ENCODE results near the gene SLC7A6.
A peak's percentile ranks its signal among the peaks of the same experiment; 100 is the strongest.

The SLC7A6 gene

DNA sequence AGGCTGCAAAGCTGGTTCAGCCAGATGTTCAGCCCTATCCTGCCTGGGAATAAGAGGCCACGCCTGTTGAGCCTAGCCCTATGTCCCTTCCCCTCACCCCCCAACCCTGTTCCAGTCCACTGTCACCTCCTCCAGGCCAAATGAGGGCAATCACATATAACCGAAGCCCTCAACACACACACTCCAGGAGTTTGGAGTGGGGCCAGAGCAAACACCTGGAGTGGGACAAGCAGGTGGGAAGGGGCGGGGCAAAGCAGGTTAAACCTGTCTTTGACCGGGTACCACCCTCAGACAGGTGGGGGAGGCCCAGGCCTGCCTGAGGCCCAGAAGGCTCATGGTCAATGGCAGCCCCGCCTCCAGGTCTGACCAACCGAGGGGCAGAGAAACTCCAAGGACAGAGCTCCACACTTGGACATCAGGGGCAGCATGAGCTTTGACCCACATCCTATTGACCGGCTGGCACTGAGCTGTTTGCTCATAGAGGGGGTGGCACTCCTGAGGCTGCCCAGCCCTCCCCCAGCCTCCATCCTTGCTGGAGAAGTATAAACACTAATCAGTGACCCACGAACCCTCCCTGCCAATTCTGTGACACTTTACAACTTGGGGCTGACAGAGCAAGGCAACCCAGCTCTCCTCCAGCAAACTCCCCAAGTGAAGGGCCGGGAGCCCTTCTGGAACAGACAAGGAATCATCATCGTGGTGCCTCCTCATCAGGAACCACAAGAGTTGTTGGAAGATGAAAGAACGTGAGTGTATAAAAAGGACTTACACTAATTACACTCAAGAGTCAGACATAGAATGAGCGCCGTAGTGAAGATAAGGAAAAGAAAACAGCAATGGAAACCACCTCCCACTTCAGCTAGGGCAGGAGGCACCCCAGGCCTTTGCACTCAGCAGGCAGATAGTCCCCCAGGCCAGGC, 29.9 kb upstream of the SLC7A6 start:
- peak in 1 of 10 donors; percentile 57 for DNase-seq
- intact Hi-C loops (cut with DNase I): no loop called here

DNA sequence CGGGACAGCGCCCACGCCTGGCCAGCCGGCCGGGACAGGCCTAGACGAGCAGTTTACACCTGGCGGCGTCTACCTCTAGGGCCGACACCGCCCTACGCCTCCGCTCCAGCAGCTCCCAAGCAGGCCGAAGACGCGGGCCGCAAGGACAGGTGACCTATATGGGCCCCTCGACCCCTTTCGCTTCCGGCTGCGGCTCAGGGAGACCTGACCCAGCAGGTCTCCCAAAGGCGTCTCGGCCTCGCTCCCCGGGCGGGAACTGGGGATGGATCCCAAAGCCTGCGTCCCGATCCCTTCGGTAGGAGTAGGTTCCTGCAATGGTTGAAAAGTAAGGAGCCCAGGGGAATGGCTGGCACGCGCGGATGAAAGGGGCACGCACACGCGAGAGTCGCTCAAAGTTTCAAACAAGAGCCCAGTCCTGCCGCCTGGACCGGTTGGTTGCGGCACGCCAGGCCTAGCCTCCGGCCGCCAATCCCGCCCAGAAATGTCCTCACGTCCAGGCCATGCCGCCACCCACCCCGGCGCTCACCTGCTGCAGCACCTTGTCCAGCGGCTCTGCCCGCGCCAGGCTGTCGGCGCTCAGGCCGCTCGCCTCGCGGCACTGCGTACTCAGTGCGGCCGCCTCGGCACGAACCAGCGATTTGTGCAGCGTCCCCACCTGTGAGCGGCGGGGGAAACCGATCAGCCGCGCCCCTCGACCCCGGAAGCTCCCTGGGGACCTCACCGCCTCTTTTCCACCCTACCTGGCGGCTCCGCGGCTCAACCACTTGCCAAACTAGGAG, 29.0 kb upstream of the SLC7A6 start:
- DNase-seq: peak in 1 of 10 donors; percentile 84
- intact Hi-C loops (cut with DNase I): no loop called here

DNA sequence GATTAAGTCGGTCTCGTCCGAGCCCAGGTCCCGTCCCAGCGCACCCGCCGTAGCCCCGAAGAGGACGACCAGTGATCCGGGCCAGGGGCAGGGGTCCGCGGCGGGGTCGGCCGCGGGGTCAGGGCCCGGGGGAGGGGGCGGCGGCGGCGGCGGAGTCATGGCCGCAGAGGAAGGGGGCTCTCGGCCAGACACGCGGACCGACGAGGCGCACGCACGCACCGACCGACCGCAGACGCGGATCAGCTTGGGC, 28.5 kb upstream of the SLC7A6 start, which contains the start of gene ESRP2:
Gene ESRP2 (minus strand): TSS at position 241 of the 250 bp plus-strand sequence. CDS start 82 bp downstream, at position 159.
- intact Hi-C loops (cut with DNase I): no loop called here

DNA sequence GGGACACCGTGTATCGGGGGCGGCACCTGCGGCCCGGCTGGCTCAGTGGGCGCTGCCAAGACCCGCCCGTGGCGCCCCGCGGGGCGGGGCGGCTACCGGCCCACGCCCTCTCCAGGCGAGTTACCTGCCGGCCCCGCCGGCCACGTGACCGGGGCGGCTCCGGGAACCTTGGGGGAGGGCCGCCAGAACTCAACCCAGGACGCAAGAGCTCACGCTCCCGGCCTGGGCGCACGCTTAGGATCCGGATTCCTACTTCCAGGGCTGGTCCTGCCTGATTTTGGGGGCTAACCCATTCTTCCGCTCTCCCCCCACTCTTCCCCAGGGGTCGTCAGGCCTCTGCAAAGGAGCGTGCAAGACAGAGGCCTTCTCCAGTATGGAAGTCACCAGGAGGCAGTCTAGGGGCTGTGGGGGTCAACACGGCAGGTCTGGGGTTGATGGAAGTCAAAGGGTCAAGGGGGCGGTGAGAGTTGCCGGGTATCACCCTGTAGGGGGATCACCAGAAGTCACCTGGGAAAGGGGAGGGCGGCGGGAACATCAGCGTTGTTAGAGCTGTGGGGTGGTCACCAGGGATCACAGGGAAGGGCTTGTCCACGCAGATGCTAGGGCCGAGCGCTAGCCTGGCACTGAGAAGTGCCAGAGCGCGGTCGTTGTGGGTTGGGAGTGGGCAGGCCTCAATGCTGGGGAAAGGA, 28.0 kb upstream of the SLC7A6 start:
- intact Hi-C loops (cut with DNase I): no loop called here
- DNase-seq: peak in 1 of 10 donors; percentile 70

More for the DNA sequence above, 28.5 kb upstream of the SLC7A6 start, which contains the start of gene ESRP2:
- peak in 1 of 10 donors; percentile 87 for DNase-seq

DNA sequence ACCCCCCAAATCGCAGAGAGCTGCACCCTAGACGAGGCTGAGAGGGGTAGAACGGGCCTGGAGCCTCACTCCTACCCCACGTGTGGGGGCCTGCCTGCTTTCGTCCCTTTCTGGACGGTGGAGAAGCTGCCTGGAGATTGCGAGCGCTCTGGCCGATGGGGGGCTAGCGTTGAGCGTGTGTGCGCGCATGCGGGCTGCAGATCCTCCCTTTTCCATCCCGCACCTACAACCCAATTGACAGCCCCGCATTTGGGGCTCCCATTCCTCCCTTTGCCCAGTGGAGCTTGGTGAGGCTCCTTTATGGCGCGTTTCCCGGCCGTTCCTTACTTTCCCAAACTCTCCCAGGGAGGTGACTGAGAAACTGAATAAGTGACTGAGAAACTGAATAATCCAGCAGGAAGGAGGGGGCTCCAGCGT, 27.5 kb upstream of the SLC7A6 start:
- DNase-seq: peak in 1 of 10 donors; percentile 87
- intact Hi-C loops (cut with DNase I): no loop called here

DNA sequence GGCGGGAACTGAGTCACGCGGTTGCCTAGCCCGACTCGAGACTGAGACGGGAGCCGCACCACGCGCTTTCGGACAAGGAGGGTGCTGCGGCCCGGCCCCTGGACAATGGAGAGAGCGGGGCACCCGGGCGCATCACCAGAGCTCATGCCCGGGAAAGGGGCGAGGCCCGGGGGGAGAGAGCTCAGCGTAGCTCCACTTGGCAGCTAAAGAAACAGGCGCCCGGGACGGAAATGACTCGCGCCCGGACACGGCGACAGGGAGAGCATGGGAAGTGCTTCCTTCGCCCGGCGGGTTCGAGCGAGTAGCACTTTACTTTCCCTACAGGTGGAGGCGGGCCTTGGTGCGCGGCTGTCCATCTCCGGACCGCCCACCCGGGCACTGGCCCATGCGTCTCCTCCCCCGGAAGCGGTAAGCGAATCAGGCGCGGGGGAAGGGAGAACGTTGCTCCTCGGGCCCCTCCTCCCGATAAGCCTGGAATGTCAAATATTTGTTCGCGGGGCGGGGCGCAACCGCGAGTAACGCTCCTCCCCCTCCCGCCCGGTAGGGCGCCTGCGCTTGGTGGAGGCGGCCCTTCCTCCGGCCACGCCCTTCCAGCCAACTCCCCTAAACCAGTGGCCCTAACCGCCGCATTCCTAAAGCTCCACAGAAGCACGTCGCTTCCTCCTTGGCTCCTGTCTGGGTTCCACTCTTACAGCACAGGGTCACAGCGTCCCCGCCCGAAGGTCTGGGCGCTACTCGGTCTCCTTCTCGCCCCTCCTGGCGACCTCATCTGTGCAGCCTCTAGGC, 26.9 kb upstream of the SLC7A6 start:
- DNase-seq: peak; percentile 90 to 99 (median 96)
- intact Hi-C loops (cut with DNase I): no loop called here

DNA sequence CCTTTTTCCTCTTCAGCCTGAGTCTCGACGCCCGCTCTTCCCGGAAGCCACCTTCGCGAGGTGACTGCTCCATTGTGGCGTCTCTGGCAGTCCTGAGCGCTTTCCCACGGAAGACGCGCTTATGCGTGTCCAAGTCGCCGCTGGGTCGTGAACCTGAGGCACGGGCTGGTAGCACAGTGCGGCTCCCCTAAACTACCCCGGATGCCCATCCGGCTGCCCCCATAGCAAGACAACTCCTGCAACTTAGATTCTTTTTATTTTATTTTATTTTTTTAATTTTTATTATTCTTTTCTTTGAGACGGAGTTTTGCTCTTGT, 26.3 kb upstream of the SLC7A6 start:
- DNase-seq: peak in 1 of 10 donors; percentile 66
- intact Hi-C loops (cut with DNase I): no loop called here

DNA sequence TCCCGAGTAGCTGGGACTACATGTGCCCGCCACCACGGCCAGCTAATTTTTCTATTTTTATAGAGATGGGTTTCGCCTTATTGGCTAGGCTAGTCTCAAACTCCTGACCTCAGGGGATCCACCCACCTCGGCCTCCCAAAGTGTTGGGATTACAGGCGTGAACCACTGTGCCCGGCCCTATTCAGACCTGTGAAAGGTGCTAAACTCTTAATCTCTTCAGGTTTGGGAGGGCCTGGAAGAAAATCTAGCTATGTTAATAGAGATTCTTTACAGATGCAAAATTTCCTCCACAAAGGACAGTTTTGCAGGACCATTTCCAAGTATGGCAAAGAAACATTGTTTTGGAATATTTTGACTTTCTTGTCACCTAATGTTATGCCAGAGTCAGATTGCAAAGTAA, 22.2 kb upstream of the SLC7A6 start:
- DNase-seq: peak in 2 of 10 donors; percentile 4 to 11
- intact Hi-C loops (cut with DNase I): loop anchor here (5.0 kb wide), 1 partner anchor 85 kb away; no protein-coding TSS in a partner anchor

DNA sequence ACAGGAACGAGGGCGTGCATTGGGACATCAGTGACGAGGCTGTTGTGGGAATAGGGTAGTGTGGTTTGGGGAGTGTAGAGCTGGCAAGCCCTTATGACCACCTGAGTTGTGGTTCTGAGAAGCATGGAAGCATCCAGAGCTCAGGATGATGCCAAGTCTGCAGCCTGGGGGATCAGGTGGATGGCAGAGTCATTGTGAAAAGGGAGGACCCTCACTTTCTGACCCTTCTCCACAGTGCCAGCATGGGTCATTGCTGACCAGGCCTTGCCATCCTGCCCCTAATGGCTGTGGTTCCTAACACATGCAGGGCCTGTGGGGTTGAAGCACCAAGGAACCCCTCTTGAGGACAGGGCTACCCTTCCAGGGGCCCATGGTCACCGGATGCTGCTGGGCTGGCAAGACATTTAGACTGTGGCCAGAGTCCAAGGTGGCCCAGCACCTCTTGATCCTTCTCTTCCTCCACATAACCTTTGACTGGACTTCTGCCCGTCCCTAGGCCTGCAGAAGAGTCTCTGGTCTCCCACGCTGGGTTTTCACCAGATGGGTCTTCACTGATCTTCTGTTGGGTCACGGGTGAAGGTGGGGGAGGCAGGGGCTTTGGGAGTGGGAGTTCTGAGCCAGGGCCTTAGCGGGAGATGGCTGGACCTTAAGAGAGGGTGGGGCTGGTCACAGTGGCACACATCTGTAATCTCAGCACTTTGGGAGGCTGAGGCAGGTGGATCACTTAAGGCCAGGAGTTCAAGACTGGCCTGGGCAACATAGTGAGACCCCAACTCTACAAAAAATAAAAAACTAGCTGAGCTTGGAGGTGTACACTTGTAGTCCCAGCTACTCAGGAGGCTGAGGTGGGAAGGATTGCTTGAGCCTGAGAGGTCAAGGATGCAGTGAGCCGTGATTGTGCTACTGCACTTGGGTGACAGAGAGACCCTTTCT, 21.1 kb upstream of the SLC7A6 start:
- peak in 3 of 10 donors; percentile 33 to 59 (median 48) for DNase-seq
- intact Hi-C loops (cut with DNase I): loop anchor here (5.0 kb wide), 1 partner anchor 84 kb away; no protein-coding TSS in a partner anchor

DNA sequence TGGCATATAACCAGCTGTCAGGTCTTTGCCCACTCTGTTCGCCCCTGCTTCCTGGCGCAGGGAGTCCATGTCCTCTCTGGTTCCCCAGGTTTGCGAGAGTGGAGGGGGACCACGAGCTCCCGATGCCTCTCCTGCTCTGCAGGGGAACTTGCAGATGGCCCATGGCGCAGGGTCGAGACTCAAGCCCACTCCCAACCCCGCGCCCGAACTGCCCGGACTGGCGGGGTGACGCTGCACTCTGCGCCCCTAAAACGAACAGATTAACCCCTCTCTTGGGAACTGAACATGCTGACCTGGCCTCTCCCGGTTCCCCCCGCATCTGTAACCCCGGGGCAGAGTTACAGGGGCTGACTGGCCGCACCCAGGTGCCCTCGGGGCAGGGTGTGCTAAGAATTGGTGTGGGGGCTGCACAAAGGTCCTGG, 19.8 kb upstream of the SLC7A6 start:
- DNase-seq: peak in 1 of 10 donors; percentile 64
- intact Hi-C loops (cut with DNase I): loop anchor here (2.0 to 5.0 kb wide), 2 partner anchors 66 to 83 kb away; partner anchors contain the start of genes PRMT7 and SLC7A6OS

DNA sequence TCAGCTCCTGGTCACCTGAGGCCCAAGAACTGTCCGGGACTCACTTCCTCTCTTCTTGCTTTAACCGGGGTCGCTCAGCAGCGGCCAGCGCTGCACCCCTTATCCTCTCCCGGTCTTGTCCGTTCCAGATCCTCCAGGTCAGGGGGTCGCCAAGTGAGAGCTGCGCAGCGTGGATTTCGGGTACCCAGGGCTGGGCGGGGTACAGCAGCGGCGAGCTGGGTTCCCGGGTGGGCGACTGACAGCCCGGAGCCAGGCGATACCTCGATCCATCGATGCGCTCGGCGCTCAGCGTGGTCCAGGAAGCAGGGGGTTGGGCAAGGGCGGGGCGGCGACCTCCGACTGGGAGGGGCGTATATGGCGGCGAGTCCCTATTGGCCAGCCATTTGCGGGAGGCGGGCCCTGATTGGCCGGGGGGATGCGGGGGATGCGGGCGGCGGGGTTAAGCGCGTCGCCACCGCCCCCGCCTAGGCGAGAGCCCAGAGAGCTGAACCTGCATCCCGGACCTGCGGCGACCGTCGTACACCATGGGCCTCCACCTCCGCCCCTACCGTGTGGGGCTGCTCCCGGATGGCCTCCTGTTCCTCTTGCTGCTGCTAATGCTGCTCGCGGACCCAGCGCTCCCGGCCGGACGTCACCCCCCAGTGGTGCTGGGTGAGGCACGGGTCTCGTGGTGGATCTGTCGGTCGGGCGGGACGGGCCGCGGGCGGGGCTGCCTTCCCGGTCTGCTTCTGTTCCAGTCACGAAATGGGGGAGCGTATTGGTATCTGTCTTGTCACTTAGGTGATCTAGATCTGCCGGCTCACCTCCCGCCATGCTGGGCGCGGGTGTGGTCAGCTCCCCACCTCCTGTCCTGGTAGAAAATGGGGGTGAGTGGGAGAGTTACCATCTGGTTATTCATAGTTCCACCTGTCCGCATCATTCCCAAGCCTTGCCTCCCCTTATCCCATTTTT, 19.1 kb upstream of the SLC7A6 start, which contains the start of gene PLA2G15:
Gene PLA2G15 (plus strand): TSS at position 471 of the 951 bp plus-strand sequence. CDS start 54 bp downstream, at position 525.
- intact Hi-C loops (cut with DNase I): loop anchor here (2.0 to 5.0 kb wide), 2 partner anchors 66 to 82 kb away; partner anchors contain the start of genes PRMT7 and SLC7A6OS
- peak; percentile 95 to 99 (median 96) for DNase-seq

DNA sequence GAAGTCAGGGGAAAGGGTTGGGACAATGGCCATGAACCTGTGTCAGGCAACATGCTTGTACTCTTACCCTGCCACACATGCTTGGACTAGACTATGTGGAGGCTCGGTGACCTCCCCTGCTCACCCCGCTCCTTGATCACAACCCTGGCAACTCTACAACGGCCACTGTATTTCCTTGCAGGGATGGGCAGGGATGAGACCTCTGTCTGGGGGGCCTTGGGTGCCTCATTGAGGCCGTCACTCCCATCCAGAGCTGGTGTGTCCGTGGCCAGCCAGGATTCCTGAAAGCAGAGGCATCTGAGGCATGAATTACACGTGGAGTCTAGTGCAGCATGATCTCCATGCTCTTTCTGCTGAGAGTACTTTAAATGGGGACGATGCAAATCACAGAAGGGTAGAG, 18.2 kb upstream of the SLC7A6 start:
- intact Hi-C loops (cut with DNase I): no loop called here
- peak in 2 of 10 donors; percentile 14 to 72 for DNase-seq

DNA sequence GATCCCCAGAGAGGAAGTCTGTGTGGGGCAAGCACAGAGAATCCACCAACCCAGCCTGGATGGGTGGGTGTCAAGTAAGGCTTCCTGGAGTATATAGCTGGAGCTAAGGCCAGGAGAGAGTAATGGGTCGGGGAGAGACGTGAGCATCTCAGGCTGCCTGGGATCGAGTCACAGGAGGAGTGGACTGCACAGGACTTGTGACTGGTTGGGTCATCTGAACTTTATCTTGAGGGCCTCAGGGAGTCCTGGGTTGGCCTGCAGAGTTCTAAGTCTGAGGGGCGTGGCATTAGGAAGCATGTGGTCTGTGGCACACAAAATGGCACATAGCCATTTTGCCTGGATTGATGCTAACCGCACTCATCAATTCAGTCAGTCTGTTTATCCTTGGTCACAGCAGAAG, 17.7 kb upstream of the SLC7A6 start:
- intact Hi-C loops (cut with DNase I): no loop called here
- peak in 1 of 10 donors; percentile 33 for DNase-seq

DNA sequence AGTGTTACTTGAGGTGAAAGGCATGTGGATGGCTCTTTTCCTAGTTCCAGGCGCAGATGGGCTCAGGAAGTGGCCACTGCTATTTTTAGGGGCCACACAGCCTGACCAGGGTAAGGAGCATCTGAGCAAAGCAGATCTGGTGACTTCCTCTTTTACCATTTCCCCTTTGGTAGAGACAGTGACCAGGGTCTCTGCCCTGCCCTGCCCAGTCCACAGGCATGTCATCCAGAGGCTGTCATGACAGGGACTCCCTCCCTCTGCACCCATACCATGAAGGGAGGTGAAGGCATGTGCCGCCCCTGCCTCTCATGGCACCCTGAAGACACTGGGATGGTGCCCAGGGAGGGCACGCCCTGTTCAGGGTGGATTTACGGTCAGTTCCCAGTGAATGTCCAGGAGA, 16.9 kb upstream of the SLC7A6 start:
- peak in 1 of 10 donors; percentile 75 for DNase-seq
- intact Hi-C loops (cut with DNase I): no loop called here

DNA sequence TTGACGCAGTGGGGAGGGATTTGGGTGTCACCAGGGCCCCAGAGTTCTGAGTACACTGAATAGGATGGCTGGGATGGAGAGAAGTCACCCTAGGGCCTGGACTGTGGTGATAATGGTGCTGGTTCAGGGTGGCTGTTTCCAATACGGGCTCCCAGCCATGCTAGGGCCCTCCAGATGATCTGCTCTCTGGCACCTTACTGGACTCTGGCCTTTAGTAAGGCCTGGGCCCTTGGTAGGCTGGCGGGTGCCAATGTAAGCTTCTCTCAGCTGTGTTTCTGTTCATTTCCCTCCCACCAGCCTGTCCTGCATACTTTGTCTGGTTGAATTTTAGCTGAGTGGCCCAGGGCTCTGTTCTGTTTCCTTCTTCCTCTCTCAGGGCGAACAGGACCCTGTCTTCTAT, 16.4 kb upstream of the SLC7A6 start:
- intact Hi-C loops (cut with DNase I): no loop called here
- DNase-seq: no peak

DNA sequence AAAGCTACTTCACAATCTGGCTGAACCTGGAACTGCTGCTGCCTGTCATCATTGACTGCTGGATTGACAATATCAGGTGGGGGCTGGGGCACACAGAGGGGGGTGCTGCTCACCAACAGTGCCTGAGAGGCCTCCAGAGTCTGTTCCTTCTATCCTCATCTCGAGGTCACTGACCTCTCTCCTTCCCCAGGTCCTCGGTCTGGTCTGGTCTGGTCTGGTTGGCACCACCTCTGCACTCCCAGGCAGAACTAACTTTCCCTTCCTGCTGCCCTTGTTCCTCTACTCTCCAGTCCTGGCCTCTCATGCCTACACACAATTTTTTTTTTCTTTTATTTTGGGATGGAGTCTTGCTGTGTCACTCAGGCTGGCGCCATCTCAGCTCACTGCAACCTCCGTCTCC, 15.0 kb upstream of the SLC7A6 start:
- intact Hi-C loops (cut with DNase I): no loop called here
- DNase-seq: peak in 1 of 10 donors; percentile 69

DNA sequence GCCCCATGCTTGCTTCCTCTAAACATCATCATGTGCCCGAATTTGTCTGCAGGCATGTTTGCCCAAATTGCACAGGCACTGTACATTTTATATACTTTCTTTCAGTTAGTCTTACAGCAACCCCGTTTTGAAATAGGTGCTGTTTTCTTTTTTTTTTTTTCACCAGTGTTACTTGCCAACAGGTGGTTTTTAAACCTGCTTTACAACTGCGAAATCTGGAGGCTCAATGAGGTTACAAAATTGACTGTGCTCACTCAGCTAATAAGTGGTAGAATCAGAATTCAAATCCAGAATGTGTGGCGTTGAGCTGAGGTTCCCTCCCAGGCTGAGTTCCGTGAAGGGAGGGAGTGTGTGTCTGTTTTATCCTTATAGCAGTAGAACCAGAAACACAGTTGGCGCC, 13.4 kb upstream of the SLC7A6 start:
- intact Hi-C loops (cut with DNase I): no loop called here
- no peak for DNase-seq

All from posterior cingulate gyrus (tissue), 11 donors.